H9 (cell line): Measurements from ENCODE around the gene CFAP100. TPM values are rescaled to one million over a fixed set of nuclear protein-coding genes. Genes with fewer than 3 reads are reported as not detected.
A peak's percentile ranks its signal among the peaks of the same experiment; 100 is the strongest.

Experiments used
- DNase-seq: peaks from one replicate; pipeline ENCODE4 v3.0.0-alpha.2; 2017
- H2AFZ ChIP-seq: one replicate; pipeline ENCODE4 v1.6.1; 2013; ENCODE audit warnings: mild to moderate bottlenecking, low read length, control low read depth, moderate library complexity
- H2AK5ac ChIP-seq: 2 replicates; pipeline ENCODE4 v1.6.1; 2013; ENCODE audit warnings: low read length, control low read depth, mixed read lengths; ENCODE audit not compliant: insufficient read length
- H2BK120ac ChIP-seq: one replicate; pipeline ENCODE4 v1.6.1; 2013; ENCODE audit warnings: low read depth, mild to moderate bottlenecking, low read length, control low read depth, inconsistent platforms; ENCODE audit not compliant: poor library complexity, severe bottlenecking
- H2BK12ac ChIP-seq: 2 replicates; pipeline ENCODE4 v1.6.1; 2013; ENCODE audit warnings: low read length, control low read depth, mixed read lengths, low read depth; ENCODE audit not compliant: insufficient read length
- H2BK15ac ChIP-seq: 2 replicates; pipeline ENCODE4 v1.6.1; 2013; ENCODE audit warnings: low read depth, low read length, control low read depth
- H2BK20ac ChIP-seq: one replicate; pipeline ENCODE4 v1.6.1; 2013; ENCODE audit warnings: low read depth, mild to moderate bottlenecking, low read length, control low read depth, inconsistent platforms; ENCODE audit not compliant: poor library complexity, severe bottlenecking
- H2BK5ac ChIP-seq: 2 replicates; pipeline ENCODE4 v1.6.1; 2013; ENCODE audit warnings: low read length, control low read depth, mixed read lengths; ENCODE audit not compliant: insufficient read length
- H3K14ac ChIP-seq: 2 replicates; pipeline ENCODE4 v1.6.1; 2013; ENCODE audit warnings: low read length, control low read depth; ENCODE audit not compliant: insufficient read depth
- H3K18ac ChIP-seq: 2 replicates; pipeline ENCODE4 v1.6.1; 2013; ENCODE audit warnings: low read depth, mild to moderate bottlenecking, mixed read lengths, low read length, control low read depth; ENCODE audit not compliant: insufficient read length
- H3K23ac ChIP-seq: 2 replicates; pipeline ENCODE4 v1.6.1; 2013; ENCODE audit warnings: low read length, control low read depth, mixed read lengths, low read depth; ENCODE audit not compliant: insufficient read length
- H3K23me2 ChIP-seq: 2 replicates; pipeline ENCODE4 v1.6.1; 2013; ENCODE audit warnings: low read depth, mild to moderate bottlenecking, mixed read lengths, low read length, control low read depth; ENCODE audit not compliant: insufficient read length, poor library complexity, severe bottlenecking
- H3K27ac ChIP-seq: 2 replicates; pipeline ENCODE4 v1.5.1; 2013; ENCODE audit warnings: low read length, control low read depth, mixed read lengths, low read depth; ENCODE audit not compliant: insufficient read length
- H3K27me3 ChIP-seq: 2 replicates; pipeline ENCODE4 v1.6.1; 2013; ENCODE audit warnings: low read length, control low read depth, inconsistent platforms; ENCODE audit not compliant: insufficient read depth
- H3K4ac ChIP-seq: 2 replicates; pipeline ENCODE4 v1.6.1; 2013; ENCODE audit warnings: low read depth, mild to moderate bottlenecking, control low read depth, inconsistent platforms, low read length, moderate library complexity
- H3K4me1 ChIP-seq: 2 replicates; pipeline ENCODE4 v1.6.1; 2013; ENCODE audit warnings: low read length, control low read depth, inconsistent platforms; ENCODE audit not compliant: insufficient read depth
- H3K4me2 ChIP-seq: 2 replicates; pipeline ENCODE4 v1.6.1; 2013; ENCODE audit warnings: low read length, control low read depth, mixed read lengths; ENCODE audit not compliant: insufficient read length, insufficient read depth
- H3K56ac ChIP-seq: 2 replicates; pipeline ENCODE4 v1.6.1; 2013; ENCODE audit warnings: low read depth, mild to moderate bottlenecking, mixed read lengths, low read length, control low read depth; ENCODE audit not compliant: insufficient read length
- H3K79me1 ChIP-seq: 2 replicates; pipeline ENCODE4 v1.6.1; 2013; ENCODE audit warnings: low read depth, mild to moderate bottlenecking, moderate library complexity, low read length, control low read depth, inconsistent platforms; ENCODE audit not compliant: insufficient read depth, poor library complexity, severe bottlenecking
- H3K79me2 ChIP-seq: 2 replicates; pipeline ENCODE4 v1.6.1; 2013; ENCODE audit warnings: low read length, control low read depth, inconsistent platforms; ENCODE audit not compliant: insufficient read depth
- H3K9ac ChIP-seq: 2 replicates; pipeline ENCODE4 v1.6.1; 2013; ENCODE audit warnings: low read length, control low read depth, mixed read lengths; ENCODE audit not compliant: insufficient read length; ENCODE audit errors: extremely low read depth
- H3K9me3 ChIP-seq: one replicate; pipeline ENCODE4 v1.6.1; 2013; ENCODE audit warnings: low read depth, low read length, inconsistent platforms; ENCODE audit not compliant: control insufficient read depth
- H3T11ph ChIP-seq: one replicate; pipeline ENCODE4 v1.6.1; 2013; ENCODE audit warnings: mild to moderate bottlenecking, low read length, control low read depth, inconsistent platforms
- H4K20me1 ChIP-seq: one replicate; pipeline ENCODE4 v1.6.1; 2013; ENCODE audit not compliant: control insufficient read depth, insufficient read length, insufficient read depth
- H4K5ac ChIP-seq: 2 replicates; pipeline ENCODE4 v1.6.1; 2013; ENCODE audit warnings: low read depth, mild to moderate bottlenecking, mixed read lengths, low read length, control low read depth; ENCODE audit not compliant: insufficient read length
- H4K8ac ChIP-seq: replicated peaks from 2 replicates; pipeline ENCODE4 v1.6.1; 2013; ENCODE audit warnings: low read length, control low read depth, mixed read lengths, low read depth; ENCODE audit not compliant: insufficient read length
- H4K91ac ChIP-seq: 2 replicates; pipeline ENCODE4 v1.6.1; 2013; ENCODE audit warnings: low read depth, mild to moderate bottlenecking, moderate library complexity, mixed read lengths, low read length, control low read depth; ENCODE audit not compliant: insufficient read length
- H3K27ac Mint-ChIP-seq, 3 experiments: 2 replicates in 2 of 3; 3 replicates in 1 of 3; pipeline ENCODE4 v1.8.0; 2020 to 2021; ENCODE audit warnings: mixed read lengths in 3 of 3, mild to moderate bottlenecking in 1 of 3, moderate library complexity in 1 of 3
- H3K27me3 Mint-ChIP-seq: 2 replicates; pipeline ENCODE4 v1.8.0; 2021; ENCODE audit warnings: low read depth, mild to moderate bottlenecking, moderate library complexity, mixed read lengths
- H3K36me3 Mint-ChIP-seq, 3 experiments: 2 replicates in 2 of 3; 3 replicates in 1 of 3; pipeline ENCODE4 v1.8.0; 2020 to 2021; ENCODE audit warnings: low read depth in 3 of 3, mixed read lengths in 3 of 3; ENCODE audit not compliant: insufficient read depth in 1 of 3
- H3K4me1 Mint-ChIP-seq, 2 experiments: 2 replicates each; pipeline ENCODE4 v1.8.0; 2020; ENCODE audit warnings: mixed read lengths in 2 of 2
- H3K4me3 Mint-ChIP-seq, 2 experiments: 2 replicates in 1 of 2; 3 replicates in 1 of 2; pipeline ENCODE4 v1.8.0; 2020 to 2021; ENCODE audit warnings: mild to moderate bottlenecking in 2 of 2, mixed read lengths in 2 of 2, moderate library complexity in 1 of 2
- H3K9me3 Mint-ChIP-seq, 2 experiments: 2 replicates in 1 of 2; 3 replicates in 1 of 2; pipeline ENCODE4 v1.8.0; 2020; ENCODE audit warnings: mild to moderate bottlenecking in 2 of 2, mixed read lengths in 2 of 2, moderate library complexity in 1 of 2
- CTCF ChIP-seq: fragments of 200-600 bp; sonication (generic); conservative IDR thresholded peaks from 3 replicates; pipeline ENCODE4 v1.8.0; 2021; ENCODE audit warnings: antibody characterized with exemption, mild to moderate bottlenecking
- WGBS: extraction: QIAGEN DNeasy Blood & Tissue Kit; methylation state at CpG from one replicate; pipeline ENCODE4 v1.1.7; 2013; ENCODE audit warnings: missing lambda C conversion rate, low lambda C conversion rate, mixed read lengths; ENCODE audit not compliant: insufficient read length; ENCODE audit errors: extremely low coverage; 5-methylcytosine and 5-hydroxymethylcytosine counted together
- total RNA-seq: library from RNA; stranded (reverse); gene quantifications from 2 replicates; pipeline ENCODE4 v1.2.1, GENCODE V29; 2021

Gene CFAP100
- total RNA-seq, 1 experiment from 2014 or later = 0.44 TPM

- Histone ChIP-seq H4K91ac (no peak overlapping the region), H3K9me3 (no peaks in the 10 kb centered on the region), H2BK5ac (no peak overlapping the region), H3K14ac (no peak overlapping the region; the same call in 1 of the 2 replicates), H3K4me2 (no peak overlapping the region), H4K20me1 (no peaks in the 10 kb centered on the region), H2BK120ac (no peak overlapping the region), H3K27ac (no peak overlapping the region), H2BK12ac (no peak overlapping the region), H3K4ac (no peak overlapping the region), H3K23ac (no peak overlapping the region), H3K23me2 (no peaks in the 10 kb centered on the region), H3T11ph (no peak overlapping the region), H3K79me2 (no peaks in the 10 kb centered on the region), H3K4me1 (no peaks in the 10 kb centered on the region), H3K79me1 (no peaks in the 10 kb centered on the region), H2BK20ac (no peak overlapping the region), H3K27me3 (no peaks in the 10 kb centered on the region), H2BK15ac (no peak overlapping the region), H2AK5ac (no peak overlapping the region), H4K8ac (no peak overlapping the region), H3K56ac (no peak overlapping the region), H3K9ac (no peak overlapping the region), H3K18ac (no peak overlapping the region), H2AFZ (no peak overlapping the region), H4K5ac (no peak overlapping the region)
- Mint-ChIP-seq H3K27me3 (peaks cover 2% of the 10 kb centered on the region; the same call in 1 of the 2 replicates), H3K4me3 (no peak overlapping the region), H3K36me3 (peaks cover 2 to 35% (median 28%) of the 10 kb centered on the region in 3 experiments; a peak in 6 of 7 replicates), H3K4me1 (peaks cover 12 to 18% of the 10 kb centered on the region in 2 experiments), H3K27ac (peak overlapping the region in 1 of 3 experiments; percentile 84; a peak in 1 of 7 replicates), H3K9me3 (no peaks in the 10 kb centered on the region)
- DNase-seq = no peak
- no CpG with 5 or more reads among the region's 14 CpGs for WGBS
- TF ChIP-seq CTCF = no peak
Observed at GRCh38 chr3:126435456-126436315, 41.0 kb downstream of the CFAP100 start.
